HG02884 (cell line): ENCODE measurements around the gene ADAMTS6.

Source experiments
- ATAC-seq: cut with Tn5 transposase; IDR thresholded peaks from one replicate; pipeline ENCODE4 v1.9.1; 2021; ENCODE audit warnings: mild to moderate bottlenecking, moderate library complexity; ENCODE audit not compliant: unreplicated experiment

ADAMTS6 gene

DNA sequence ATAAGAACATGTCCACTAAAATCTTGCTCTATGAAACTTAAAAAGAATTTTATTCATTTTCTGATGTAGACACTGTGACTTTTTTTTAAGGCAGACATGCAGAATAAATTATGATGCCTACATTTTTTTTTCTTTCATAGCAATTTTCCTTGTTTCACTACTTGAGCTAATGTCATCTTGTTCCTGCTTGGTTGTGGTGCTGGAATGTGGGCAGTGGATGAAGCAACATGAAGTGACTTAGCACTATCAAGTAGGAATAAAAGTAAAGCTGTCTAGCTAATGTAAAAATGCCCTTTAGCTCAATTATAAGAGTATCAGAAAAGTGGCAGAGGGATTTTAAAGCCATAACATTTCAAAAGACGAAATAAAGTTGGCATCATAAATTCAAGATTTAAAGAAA, 191.0 kb downstream of the ADAMTS6 start:
- ATAC-seq, result no peak

DNA sequence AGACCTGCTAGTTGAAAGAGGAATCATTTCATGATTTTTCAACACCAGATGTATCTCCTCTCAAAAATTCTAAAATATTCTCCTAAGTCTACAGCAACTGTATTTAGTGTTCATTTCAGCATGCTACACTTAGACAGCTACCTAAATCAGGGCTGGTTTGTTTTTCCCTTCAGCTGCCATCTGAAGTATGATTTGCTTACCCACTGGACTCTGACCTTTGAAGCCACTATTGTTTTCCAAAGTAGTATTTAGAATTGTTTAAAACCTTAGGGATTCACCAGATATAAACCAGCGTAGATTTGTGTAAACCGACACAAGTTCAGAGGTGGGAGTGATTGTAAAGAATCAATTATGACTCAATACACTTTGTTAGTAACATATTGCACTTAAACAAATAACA, 193.1 kb downstream of the ADAMTS6 start:
- ATAC-seq, result no peak

DNA sequence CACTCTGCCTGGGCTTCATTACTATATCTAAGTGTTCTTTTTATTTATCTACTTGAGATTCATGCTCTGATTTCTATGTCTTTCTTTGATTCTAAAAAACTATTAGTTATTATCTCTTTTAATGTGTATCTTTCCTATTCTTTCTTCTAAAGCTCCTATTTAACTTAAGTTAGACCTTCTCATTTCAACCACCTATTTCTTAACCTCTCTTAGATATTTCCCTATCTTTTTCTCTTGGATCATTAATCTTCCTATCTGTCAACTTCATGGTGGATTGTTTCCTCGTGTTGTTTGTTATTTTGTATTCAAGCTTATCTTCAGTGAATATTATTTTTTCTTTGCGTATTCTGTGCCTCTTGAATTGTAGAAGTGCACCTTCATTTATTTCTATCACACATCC, 202.1 kb downstream of the ADAMTS6 start:
- no peak for ATAC-seq

DNA sequence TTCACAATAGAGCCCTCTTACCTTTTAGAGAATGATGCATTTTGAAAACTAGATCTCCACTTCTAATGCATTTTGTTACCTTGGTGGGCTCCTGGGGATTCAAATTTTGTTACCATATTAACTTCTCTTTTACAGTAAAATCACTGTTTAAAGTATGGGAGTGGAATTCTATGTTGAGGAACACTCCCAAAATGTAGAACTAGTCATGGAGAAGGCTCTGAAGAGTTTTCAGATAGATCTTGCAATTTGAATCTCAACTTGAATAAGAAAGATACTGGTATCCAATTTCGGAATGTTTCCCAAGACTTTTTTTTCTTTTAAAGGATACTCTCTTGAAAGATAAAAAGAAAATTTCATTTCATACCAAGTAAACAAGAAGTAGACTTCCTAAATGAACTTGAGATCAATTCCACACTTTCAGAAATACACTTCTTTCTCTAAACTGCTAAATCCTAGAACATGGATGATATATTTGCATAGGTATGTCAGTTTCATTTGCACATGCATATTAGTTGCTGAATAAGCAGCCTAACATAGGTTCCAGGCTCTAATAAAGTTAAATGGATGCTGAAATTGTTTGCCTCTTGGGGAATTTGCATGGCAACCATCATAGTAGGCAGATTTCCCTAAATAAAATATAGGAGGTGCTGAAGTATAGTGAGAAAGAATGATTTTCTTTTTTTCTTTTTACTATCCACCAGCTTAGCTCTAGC, 205.4 kb downstream of the ADAMTS6 start:
- ATAC-seq, result no peak

DNA sequence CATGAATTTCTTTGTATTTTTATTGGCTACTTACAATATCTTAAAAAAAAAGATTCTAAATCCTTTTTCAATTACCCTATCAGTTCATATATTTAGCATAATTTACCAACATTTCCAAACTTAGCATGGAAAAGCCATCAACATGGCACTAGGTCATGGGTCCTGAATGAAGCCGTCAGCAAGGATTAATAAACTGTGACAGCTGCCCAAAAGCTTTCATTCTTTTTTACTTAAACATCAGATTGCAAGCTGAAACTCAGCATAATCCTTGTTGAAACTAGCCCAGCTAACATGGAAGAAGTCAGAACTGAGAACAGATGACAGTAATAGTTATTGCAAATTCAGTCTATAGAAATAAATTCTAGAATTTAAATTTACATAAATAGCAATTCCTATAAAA, 209.8 kb downstream of the ADAMTS6 start:
- ATAC-seq, result no peak

DNA sequence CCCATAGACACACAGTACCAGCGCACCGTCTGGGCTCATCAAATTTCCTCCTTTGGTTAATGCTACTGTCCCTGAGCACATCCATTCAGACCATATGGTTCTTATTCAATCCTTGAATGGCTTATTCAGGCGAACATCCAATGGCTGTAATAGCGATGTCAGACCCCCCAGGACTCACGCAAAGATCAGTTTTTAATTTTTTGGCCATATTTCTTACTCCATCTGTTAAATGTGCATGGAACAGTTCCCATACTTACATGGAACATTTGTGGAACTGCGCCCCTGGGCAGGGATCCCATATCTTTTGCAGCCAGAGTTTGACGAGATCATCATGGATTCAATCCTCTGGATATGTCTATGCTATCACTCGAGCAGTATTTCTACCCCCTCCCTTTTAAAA, 213.2 kb downstream of the ADAMTS6 start:
- ATAC-seq, result no peak

DNA sequence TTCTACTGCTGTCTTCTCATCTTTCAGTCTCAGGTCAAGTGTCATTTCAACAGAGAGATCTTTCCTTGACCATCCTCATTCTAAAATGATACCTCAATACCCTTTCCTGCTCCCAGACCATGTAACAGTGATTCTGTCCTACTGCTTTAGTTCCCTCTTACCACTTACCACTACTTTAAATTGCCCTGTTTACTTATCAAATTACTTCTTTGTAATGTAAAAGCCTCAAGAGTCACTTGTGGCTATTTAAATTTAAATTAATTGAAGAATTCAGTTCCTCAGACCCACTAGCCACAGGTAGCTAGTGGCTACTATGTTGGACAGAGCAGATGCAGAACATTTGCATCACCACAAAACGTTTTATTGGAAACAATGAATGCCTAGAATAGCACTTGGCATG, 217.3 kb downstream of the ADAMTS6 start:
- no peak for ATAC-seq

DNA sequence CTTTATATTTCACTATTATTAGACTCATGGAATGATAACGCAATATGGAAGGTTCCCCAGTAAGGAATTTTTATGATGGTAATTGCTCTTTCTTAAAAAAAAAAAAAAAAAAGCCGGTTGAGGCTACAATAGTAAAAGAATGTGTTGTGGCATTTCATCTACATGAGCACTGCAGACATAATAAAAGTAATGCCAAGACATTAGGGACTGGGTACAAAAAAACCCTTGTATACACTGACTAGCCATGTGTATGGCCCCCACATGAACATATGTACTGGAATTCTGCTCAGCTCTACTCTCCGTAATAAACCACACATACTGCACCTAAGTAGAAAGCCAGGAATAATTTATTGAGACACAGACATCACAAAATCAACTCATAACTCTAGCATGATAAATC, 218.4 kb downstream of the ADAMTS6 start:
- ATAC-seq, result no peak

DNA sequence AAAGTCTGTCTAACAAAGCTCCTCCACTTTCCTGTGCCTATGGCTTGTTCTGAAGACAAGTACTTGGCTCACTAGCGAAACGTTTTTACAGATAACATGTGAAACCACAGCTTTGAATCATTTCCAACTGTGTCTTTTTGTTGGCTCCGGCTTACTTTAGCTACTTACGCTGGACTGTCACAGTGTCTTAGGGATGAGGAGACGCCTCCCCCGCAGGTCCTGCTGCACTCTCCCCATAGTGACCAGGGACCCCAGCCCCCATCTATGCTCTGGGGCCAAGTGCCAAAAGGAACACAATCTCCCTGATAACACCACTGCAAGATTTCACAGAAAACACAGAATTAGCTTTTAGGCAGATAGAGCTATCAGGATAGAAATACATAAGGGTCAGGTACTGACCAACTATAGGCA, 219.1 kb downstream of the ADAMTS6 start:
- no peak for ATAC-seq

DNA sequence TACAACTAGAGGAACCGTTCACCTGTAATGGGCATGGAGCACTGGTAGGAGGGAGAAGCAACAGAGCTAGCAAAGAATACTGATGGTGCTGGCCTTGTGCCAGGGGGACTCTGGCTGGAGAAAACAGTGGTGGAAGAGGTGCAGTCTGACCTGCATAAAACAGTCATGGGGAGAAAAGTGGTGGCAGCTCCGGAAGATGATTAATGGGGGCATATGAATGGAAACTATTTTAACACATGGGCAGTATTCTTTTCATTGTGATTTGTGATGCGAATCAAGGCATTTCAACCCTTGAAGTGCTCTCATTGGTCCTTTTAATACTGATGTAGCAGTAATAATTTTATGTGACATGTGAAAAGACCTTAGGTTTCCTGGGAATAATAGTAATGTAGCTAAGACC, 219.6 kb downstream of the ADAMTS6 start:
- ATAC-seq, result no peak

DNA sequence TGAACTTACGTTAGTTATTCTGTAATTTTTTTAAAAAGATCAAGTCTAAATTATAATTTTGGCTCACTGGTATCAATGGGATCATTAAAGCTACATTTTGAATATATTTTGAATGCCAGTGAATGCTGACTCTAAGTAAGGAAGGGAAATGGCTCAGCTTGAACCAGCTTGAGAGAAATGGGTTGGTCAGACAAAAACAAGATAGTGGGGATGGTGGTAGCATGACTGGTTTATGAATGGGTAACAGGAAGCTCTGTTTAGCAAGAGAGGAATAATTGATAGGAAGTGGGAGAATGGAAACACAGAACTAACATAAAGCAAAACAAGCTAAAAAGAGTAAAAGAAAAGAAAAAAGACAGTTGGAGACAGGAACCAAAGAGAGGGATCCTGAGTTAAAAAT, 220.2 kb downstream of the ADAMTS6 start:
- ATAC-seq, result no peak

DNA sequence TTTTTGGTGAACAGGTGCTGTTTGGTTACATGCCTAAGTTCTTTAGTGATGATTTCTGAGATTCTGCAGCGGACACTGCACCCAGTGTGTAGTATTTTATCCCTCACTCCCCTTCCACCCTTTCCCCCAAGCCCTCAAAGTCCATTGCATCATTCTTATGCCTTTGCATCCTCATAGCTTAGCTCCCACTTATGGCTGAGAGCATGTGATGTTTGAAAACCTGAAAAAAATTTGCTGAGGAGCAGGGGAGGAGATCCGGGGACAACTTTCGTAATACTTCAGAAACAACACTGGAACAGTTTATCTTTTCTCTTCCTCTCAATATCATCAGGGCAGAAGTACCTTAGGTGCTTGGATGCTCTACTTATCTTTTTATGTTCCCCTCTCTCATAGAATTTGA, 226.4 kb downstream of the ADAMTS6 start:
- ATAC-seq, result no peak

DNA sequence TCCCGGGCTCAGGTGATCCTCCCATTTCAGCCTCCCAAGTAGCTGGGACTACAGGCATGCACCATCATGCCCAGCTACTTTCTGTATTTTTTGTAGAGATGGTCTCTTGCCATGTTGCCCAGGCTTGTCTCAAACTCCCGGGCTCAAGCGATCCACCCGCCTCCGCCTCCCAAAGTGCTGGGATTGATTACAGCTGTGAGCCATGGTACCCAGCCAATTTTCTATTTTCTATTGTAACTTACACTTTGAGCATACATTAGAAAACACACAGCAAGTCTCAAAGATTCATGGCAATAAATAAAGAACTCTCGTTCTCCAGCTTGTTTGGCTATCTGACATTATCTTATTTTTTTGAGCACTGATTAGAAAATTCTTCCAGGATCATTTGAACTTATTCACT, 228.7 kb downstream of the ADAMTS6 start:
- no peak for ATAC-seq

DNA sequence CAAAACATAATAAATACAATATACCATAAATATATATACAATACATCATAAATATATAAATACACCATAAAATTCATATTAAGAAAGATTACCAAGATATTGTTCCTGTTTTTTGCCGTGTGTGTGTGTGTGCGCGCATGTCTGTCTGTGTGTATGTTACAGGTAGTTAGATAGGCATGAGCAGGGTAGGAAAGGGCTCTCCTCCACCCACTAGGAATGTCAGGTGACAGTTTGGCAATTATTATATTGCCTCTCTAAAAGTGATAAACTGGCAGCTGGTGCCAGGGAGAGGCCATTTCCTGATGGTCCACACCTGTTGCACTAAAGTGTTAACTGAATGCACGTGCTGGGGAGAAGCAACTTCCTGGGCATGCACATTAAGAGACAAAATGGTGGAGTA, 232.8 kb downstream of the ADAMTS6 start:
- no peak for ATAC-seq

DNA sequence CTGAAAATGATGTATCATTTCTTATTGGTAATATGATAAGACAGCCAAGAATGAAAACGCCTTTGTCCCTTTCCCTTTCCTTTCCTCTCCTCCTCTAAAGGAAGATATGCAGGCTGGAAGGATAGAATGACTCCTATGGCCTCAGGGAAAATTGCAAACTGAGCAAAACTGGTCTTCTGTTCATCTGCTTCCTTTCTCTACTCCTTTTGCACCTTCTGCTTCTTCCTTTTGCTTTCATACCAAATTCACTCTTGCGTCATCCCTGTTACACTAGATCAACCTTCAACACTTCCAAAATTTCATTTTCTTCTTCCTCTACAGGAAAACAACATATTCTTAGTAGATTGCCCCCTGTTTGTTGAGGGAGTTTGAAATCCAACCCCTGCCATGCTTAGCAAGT, 234.1 kb downstream of the ADAMTS6 start:
- ATAC-seq, result no peak

DNA sequence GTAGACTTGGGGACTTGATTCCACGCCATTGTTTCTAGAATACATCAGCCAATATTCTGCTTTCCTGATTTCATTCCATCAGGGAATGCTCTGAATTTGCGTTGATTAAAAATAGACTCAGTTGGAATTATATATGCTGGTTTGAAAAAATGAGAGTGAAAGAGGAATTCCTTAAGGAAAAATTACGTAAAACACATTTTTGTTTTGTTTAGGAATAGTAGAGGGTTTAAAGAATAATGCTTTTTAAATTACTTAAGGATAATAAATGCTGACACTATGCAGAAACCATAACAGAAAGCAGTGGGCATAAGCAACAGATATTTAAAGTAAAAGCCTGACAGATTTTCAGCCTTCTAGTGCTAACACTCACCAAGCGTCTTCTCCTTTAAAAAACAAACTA, 235.0 kb downstream of the ADAMTS6 start:
- ATAC-seq, result no peak

DNA sequence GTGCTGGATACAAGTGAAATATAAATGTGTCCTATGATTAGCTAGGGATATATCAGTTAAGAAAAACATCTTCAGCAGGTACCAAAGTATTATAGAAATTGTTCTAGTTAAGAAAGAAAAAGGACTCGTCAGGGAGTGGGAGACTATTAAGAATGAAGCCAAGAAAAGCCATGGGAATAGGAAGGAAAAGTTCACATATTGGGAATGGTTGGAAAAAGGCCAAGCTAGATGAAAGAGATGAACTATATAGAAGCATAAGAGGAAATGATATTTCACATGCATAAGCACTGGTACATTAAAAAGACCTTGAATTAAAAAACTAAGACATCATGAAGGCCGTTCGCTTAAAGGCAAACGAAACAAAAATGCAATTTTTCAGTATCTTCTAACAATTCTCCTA, 237.7 kb downstream of the ADAMTS6 start:
- no peak for ATAC-seq

DNA sequence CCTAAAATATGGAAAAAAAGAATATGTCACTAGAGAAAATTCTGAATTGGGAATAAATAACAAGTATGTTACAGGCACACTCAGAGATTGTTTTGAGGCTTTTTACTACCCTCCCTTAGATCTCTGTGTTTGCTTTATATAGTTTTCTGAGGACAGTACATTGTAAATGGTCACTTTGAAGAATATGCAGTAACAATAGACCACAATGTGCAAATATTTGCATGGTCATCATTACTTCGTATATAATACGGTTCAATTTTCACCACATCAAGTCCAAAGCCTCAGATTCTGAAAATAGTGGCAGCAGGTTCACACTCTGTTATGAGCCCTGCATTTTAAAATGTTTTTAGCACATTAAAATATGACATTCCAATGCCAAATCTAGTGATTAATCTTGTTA, 238.6 kb downstream of the ADAMTS6 start:
- ATAC-seq, result no peak

DNA sequence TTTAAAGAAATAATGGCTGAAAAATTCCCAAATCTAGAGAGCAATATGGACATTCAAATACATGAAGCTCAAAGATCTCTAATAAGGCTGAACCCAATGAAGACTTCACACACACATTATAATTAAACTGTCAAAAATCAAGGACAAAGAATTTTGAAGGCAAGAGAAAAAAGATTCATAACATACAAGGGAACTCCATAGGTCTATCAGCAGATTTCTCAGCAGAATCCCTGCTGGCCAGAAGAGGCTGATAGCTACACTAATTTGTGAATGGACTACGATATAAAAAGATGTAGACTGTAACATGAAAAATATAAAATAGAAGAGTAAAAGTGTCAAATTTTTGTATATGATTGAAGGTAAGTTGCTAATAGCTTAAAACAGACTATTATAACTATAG, 251.9 kb downstream of the ADAMTS6 start:
- no peak for ATAC-seq

DNA sequence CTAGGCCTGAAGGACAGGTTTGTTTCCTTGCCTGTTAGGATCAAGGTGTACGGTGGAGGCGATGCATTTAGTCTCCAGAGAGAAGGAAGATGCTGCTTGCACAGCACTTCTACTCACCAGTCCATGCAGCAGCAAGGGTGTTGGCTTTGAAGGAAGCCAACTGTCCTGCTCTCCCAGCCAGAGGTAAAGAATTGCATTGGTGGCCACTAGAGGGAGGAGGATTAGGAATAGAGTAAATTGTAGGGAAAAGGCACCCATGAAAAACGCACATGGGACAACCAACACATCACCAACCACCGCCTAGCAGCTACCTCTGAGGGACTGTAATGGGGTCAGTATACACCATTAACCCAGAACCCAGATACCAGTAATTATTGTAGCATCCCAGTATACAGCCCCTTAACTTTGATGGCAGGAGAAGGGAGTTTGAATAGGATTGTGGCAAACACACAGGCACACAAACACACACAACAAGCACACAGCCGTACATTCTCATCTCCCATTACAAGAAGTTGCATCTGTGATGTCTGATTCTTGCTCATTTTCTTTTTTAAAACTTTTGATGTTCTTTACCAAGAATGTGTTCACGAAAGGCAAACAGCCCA, 267.7 kb downstream of the ADAMTS6 start:
- no peak for ATAC-seq

DNA sequence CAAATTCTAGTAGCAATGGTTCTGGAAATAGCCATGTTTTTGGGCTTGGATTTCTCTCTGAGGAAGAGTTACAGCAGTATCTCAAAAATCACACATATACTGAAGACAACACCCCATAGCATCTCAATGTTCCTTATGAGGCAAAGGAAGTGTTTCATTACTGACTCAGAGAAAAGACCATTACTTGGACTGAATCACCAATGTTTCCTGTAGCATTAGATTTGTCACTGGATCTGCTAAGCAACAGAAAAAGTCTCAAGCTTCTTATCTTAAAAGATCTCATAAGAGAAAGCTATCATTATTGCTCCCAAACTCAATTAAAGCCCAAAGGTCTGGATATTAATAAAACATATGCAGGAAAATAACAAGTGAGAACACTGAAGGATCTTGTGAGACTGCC, 272.4 kb downstream of the ADAMTS6 start:
- no peak for ATAC-seq

DNA sequence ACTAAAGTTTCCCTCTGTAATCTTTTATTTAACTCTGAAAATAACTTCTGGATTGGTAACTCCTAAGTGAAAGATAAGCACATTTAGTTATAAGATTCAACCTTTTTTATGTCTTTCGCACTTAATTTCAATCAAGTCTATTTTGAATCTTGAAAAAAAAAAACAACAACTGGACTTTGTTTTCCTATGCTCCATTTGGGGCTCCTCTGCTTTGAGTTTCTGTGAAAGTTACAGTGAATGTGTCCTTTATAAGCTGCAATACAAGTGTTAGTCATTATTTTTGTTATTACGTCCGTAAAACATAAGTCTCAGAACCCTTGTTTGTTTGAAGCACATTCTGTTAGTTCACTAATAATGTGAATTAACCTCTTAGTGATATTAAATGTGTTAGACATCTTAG, 276.8 kb downstream of the ADAMTS6 start:
- ATAC-seq, result no peak

DNA sequence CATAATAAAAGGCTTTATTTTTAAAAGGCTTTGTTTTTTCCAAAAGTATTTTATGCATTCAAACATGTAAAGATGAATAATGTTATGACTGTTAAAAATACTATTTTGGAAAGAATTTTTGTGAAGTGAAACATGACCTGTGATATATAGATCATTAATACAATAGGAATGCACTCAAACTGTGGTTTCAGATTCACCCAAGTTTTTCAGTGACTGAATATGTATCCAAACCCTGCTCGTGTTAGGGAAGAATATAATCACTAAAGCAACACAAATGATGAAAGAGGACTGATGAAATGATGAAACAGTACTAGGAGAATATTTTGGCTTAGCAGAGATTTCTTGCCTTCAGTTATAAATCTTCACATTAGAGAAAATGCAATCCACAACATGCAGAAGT, 278.0 kb downstream of the ADAMTS6 start:
- ATAC-seq, result no peak
